Middle frontal gyrus (tissue), 1 donor: ENCODE results near the gene PLA2G6.

ENCODE experiments used
- DNase-seq: peaks from one replicate; pipeline ENCODE4 v3.0.0-alpha.2; 2015; ENCODE audit warnings: low spot score; ENCODE audit errors: extremely low spot score

The PLA2G6 gene

GRCh38 chr22:38073150-38074130 lies 108.2 kb downstream of the PLA2G6 start:
- no peak for DNase-seq

- no peak for DNase-seq
Measured at GRCh38 chr22:38072322-38073149, 109.1 kb downstream of the PLA2G6 start.

DNA sequence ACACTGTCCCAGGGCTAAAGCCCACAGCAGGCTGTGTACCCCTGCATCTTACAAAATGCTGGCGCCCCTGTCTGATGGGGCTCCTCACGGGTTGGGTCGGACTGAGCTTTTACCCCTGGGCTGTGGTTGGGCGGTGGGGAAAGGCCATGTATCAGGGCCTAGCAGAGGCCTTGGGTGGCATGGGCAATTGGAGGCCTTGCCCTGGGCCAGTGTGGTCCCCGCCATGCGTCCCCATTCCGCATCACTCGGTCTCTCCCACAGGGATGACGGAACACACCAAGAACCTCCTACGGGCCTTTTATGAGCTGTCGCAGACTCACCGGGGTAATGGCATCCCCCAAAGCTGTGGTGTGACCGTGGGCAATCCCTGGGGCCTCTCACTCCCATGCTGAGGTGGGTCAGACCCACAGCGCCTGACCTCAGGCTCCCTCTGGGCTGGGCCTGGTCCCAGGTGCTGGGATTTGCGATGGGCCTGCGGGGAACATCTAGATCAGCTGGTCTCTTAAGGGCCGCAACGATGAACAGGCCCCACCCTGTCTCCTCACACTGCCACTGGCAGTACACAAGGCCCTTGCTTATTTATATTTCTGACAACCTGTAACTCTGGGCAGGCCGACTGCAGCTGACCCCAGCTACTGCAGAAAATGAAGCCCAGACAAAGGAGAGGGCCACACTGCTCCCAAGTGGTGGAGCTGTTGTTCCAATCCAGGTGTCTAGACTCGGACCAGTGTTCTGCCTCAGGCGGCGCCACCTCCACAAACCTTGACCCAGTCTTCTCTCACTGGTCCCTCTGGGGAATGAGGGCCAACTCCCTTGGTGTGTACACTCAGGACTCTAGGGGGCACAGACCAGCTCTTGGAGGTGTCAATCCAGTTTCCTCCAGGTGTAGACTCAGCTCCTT lies 110.0 kb downstream of the PLA2G6 start:
- DNase-seq, result no peak

DNA sequence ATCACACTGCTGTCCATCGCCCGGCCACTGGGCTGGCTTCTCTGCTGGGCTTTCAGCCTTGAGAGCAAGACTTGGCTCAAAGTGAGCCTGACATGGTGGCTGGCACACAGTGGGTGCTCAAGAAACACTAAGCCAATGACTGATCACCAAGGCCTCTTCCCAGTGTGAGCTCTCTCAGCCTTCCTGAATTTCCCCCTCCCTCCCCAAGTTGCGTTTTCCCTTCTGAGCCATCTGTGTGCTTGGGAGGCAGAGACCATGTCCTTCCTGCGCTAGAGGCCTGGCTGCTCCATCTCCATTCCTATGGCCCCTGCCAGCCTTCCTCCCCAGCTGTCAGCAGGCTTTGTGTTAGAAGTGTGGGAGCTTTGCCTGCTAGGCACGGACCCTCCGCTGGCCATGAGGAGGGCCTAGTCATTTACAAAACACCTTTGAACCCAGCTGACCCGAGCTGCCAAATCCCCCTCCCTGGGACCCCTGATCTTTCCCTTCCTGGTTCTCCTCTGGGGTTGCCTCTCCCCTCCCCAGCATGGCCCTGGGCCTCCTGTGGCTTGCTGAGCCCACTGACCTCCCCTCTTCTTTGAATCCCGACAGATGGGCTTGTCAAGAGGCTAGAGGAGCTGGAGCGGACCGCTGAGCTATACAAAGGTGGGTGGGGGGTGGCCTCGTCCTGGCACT lies 111.2 kb downstream of the PLA2G6 start:
- no peak for DNase-seq

GRCh38 chr22:38069372-38070249 lies 112.0 kb downstream of the PLA2G6 start:
- peak; percentile 83 for DNase-seq

DNA sequence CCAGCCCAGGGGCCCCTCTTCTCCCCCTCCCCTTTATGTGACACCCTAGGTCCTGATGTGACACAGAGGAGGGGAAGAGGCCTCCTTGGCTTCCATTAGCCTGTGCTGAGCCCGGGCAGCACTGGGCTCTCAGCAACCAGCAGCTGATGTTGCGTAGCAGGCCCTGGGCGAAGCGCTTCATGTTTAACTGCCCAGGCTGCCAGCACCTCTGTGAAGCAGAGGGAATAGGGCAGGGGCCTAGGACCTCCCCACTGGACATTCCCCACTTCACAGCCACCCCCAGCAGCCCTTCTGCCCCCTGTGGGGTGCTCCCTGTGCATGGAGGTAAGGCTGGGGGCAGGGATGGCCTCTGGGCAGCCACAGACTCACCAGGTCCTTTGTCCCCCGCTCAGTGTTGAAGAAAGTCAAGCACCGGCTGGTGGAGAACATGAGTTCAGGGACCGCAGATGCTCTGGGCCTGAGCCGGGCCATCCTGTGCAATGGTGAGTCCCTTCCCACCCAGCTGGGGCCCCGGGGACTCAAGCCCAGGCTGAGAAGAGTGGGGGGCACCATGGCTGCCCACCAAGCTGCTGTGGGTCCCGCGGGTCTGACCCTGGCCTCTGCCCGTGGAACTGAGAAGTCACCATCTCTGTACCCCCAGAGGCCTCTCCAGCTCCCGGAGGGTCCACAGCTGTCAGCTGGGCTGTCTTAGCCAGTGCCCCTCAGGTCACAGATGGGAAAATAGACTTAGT lies 112.8 kb downstream of the PLA2G6 start:
- DNase-seq, result no peak

DNA sequence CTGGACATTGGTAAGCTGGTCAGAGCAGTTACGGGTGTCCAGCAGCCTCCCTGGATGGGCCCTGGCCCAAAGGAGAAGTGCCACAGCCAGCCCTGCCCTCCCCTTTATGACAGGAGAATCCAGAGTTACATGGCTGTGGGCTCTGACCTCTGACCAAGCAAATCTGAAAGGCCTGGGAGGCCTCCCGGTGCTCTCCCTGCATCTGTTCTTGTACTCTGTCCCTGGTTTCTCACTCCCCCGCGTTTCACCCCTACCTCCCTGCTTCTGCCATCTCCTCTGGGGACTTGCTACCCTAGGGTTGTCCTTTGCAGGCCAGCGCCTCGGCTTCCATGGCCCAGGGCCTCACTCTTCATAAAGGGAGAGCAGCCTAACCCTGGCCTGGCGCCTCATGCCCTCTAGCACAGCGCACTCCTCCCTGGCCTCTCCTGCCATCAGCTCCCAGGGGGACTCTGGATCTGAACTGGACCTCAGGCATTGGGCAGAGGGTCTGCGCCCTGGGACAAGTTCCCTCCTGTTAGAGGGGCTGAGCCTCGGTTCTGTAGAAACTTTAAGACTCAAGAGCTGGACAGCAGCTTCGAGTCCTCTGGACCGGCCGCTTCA lies 113.8 kb downstream of the PLA2G6 start:
- no peak for DNase-seq

GRCh38 chr22:38067028-38067415 lies 114.6 kb downstream of the PLA2G6 start:
- DNase-seq, result no peak

DNA sequence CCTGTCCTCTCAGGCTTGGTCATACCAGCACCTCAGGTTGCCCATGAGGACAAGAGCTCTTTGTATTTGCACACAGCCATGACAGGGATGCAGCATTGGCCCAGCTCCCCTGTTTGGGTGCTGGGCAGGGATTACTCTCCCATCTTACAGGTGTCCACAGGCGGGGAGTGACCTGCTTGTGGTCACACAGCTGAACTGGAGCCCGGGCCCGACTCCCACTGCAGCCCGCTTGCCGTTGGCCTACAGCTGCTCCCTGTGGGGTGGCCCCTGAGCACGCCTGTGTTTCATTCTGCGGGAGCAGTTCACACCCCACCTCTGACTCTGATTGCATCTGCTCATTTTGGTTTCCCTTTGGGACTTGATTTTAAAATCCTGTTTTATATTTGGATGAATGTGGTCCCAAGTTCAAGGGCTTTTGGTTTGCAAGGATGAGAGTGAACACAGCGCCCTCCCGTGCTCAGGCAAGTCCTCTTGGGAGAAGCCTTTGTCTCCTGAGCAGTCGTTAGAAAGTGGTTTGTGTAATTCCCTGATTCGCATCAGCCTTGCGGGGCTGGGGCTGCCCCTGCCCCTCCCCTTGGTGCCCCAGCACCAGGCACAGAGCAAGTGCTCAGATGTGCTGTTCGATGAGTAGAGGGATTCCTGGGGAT lies 115.1 kb downstream of the PLA2G6 start:
- DNase-seq, result no peak

GRCh38 chr22:38065539-38065938 lies 116.1 kb downstream of the PLA2G6 start:
- no peak for DNase-seq

DNA sequence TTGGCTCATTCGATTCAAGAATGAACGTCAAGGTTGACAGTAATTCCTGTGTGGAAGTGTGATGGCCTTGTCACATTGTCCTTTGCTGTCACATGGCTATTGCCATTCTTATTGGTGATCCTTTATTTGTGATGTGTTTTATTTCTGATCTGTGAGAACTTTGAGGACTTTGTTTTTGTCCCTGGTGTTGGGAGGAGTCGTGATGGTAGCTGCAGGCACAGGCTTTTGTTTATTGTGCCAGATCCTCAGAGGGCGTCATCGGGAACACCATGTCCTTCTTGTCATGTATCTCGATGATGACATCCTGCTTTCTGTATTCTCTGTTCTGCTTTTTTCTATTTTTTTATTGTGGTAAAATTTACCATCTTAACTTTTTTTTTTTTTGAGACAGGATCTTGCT lies 118.8 kb downstream of the PLA2G6 start:
- peak; percentile 54 for DNase-seq
